ENCODE data around the gene PCNA.
"Not testable (repeated sequence)": the region's sequence is repeated elsewhere in the genome, so short reads cannot be mapped to it uniquely, and the experiment has no call there.

PCNA gene

DNA sequence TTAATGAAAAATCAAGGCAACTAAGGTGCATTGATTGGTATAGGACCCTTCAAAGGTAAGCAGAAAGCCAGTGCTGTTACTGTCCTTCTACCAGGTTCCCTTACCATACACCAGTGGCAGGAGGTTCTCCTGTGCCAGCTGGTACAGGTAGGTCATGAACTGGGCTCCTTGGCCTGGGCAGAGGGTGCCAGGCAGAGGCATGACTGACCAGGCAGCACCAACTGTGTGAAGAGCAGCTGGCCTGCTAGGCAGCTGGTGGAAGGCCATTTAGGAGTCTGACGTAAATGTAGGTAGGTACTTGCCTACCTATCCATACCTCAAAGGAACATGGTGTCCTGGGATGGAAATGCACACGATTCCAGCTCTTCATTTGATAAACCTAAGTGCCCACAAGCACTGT is 23.3 kb downstream of the PCNA start:
- no peak for DNase-seq (ENCODE audit: low read depth)

DNA sequence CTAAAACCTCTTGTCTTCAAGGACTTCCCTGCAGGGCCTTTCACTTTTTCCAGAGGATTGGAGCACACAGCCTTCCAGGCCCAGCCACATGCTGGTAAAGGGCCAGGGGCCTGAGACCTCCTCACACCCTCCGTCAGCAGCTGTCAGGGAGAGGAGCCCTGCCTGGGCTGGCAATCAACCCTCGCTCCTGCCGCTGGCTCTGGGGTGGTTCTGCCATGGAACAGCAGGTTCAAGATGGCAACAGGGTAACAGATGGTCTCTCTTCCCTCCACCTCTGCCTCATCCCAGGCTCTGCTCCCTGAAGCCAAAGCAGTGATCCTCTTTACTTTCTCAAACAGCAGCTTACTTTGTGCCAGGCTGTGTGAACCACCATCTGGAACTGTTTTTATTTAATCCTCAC is 23.8 kb downstream of the PCNA start:
- no peak for DNase-seq (ENCODE audit: low read depth)

DNA sequence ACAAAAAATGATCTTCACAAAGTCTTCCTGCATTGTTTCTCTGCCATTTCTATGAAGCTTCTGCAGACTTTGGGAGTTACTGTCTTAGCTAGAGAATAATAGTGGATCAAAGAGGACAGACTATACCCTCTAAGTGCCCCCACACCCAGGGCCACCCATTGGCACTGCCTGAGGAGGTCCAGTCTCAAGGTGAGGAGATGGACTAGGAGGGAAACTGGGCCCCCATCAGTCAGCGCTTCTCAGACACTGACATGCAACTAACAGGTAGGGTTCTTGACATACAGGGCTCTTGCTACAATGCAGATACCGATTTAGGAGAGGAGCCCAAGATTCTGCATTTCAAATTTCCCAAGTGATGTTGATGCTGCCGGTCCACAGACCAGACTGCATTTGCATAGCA is 24.3 kb downstream of the PCNA start:
- DNase-seq (ENCODE audit: low read depth): no peak

DNA sequence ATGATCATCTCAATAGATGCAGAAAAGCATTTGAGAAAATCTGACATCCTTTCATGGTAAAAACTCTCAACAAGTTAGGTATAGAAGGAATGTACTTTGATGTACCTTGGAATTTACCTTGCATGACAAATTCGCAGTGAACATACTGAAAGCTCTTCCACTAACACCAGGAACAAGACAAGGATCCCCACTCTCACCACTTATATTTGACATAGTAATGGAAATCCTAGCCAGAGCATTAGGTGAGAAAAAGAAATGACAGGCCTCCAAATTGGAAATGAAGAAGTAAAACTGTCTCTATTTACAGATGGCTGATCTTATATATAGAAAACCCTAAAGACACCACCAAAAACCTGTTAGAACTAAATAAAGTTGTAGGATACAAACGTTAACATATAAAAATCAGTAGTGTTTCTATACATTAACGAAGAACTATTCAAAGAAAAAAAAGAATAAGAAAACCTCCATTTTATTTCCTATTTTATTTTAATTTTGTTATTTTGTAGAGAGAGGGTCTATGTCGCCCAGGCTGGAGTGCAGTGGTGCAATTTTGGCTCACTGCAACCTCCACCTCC is 26.9 kb downstream of the PCNA start:
- DNase-seq (ENCODE audit: low read depth): no peak

DNA sequence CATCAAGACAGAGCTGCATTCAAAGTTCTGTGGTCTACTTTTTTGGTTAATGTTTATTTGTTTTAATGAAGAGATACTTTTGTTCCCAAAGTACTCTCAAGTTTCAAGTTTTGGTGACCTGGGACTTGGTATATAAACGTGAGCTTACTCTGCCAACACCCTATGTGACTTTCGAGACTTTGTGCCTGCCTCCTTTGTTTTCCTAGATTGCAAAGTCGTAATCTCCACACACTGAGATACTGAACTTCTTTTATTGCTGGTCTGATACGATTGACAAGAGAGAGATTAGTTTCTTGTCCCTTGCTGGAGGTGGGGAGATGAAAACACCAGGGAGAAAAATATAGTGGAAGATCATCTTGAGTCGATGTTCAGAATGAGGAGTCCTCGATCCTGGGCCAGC is 27.9 kb downstream of the PCNA start:
- no peak for DNase-seq (ENCODE audit: low read depth)

DNA sequence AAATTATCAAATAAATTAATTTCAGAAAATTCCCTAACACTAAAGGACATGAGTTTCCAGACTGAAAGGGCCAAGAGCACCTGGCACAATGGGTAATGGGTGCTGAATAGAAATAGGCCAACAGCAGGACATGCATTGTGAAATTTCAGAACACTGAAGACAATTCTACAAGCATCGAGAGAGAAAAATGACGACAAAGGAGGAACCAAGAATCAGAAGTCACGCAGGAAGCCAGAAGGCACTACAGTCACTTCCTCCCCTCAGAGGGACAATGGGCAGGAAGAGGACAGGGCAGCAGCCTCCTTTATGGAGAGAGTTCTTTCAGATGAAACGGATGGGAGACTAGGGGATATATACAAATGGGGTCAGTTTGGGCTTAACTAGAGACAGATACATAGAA is 29.6 kb downstream of the PCNA start:
- DNase-seq (ENCODE audit: low read depth): no peak

DNA sequence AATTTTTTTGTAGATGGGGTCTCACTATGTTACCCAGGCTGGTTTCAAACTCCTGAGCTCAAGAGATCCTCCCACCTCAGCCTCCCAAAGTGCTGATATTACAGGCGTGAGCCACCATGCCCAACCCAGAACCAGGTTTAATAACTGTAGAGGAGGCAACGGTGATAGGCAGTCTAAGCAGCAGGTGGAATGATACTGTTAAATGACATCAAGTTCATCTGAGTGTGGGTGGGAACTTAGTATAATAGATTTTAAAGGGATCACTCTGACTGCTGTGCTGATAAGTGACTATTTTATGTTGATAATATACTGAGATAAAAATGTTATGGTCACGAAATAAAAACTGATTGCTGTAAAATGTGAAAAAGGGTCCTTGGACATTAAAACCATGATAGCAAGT is 31.1 kb downstream of the PCNA start:
- DNase-seq (ENCODE audit: low read depth): no peak

DNA sequence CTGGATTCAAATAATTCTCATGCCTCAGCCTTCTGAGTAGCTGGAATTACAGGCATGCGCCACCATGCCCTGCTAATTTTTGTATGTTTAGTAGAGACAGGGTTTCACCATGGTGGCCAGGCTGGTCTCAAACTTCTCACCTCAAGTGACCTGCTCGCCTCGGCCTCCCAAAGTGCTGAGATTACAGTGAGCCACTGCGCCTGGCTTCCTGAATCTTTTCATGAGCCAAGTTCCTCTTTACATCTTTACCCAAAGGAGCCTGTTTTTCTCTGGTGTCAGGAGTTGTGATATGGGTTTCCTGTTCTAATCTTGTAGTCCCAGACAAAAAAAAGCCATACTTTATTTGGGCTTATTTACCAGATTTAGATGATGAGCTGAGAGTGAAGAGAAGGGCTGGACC is 34.4 kb downstream of the PCNA start:
- DNase-seq (ENCODE audit: low read depth): no peak

DNA sequence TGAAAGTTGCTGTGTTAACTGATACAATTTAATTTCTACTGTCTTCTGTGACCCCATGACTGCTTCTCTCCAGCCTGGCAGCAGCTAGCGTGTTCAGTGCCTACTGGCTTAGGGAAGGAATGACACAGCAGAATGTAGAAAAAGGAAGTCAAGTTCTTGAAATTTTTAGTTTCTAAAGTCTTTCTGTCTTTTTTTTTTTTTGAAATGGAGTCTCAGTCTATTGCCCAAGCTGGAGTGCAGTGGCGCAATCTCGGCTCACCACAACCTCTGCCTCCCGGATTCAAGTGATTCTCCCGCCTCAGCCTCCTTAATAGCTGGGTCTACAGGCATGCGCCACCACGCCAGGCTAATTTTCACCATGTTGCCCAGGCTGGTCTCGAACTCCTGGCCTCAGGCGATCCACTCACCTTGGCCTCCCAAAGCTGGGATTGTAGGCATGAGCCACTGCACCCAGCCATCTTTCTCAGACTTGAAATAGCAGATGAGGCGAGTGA is 39.3 kb downstream of the PCNA start:
- DNase-seq (ENCODE audit: low read depth): no peak

DNA sequence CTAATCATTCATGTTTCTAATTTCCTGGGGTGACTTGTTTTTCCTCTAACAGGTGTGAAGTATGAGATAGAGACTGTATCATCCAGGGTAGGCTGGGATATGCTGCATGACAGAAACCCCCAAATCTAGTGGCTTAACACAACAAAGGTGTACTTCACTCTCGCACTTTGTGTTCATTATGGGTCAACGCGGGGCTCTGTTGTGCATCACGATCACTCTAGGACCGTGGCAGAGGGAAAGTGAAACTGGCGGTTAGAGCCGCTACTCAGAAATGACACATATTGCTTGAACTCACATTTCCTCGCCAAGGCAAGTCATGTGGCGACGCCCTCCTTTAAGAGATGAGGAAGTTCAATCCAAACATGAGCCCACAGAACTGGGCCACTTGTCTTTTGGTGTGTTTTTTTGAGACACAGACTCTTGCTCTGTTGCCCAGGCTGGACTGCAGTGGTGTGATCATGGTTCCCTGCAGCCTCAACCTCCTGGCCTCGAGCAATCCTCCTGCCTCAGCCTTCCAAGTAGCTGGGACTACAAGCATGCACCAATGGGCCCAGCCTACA is 41.3 kb downstream of the PCNA start:
- DNase-seq (ENCODE audit: low read depth): peak; percentile 46

DNA sequence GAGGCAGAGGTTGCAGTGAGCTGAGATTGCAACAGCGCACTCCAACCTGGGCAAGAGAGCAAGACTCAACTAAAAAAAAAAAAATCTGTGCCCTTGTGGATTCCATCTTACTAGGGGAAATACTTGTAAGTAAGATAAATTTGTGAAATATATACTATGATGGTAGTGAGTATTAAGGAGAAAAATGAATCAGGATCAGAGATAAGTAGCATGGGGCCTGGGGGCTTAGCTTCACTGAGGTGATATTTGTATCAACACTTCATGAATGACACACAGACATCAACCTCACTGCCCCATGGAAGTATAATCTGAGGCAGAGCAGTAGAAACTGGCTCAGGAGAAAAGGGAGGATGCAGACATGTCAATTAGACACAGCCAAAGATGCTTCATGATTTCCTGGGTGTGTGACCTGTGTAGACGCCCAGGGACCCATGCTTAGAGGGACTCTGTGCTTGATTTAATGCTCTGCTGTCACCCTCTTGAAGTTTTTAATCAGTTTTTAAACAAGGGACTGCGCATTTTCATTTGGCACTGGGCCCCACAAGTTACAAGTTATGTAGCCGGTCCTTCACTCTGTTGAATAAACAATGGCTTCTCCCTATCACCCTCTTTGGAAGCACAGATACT is 41.9 kb downstream of the PCNA start:
- DNase-seq (ENCODE audit: low read depth): no peak

DNA sequence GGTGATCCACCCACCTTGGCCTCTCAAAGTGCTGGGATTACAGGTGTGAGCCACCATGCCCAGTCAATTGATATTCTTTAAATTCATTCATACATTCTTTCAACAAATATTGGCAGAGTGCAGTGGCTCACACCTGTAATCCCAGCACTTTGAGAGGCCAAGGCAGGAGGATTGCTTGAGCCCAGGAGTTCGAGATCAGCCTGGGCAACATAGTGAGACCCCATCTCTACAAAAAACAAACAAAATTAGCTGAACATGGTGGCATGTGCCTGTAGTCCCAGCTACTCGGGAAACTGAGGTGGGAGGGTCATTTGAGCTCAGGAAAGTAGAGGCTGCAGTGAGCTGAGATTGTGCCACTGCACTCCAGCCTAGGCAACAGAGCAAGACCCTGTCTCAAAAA is 42.8 kb downstream of the PCNA start:
- DNase-seq (ENCODE audit: low read depth): not testable (repeated sequence)

DNA sequence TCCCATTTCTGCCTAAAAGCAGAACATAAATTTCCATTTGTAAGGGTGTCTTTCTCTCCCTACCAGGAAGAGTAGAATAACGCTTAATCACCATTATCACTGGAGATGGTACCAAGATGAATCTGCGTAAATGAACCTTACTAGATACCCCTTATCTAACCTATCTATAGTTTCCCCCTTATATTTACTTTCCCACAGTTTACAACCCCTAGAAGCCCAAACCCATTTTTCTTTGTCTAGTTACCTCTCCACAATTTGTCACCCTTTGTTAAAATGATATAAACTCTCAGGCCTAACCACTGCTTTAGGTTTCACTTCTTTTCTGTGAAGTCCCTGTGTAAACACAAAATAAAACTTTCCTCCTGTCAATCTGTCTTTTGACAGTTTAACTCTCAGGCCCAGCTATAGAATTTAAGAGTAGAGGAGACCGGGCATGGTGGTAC is 45.5 kb downstream of the PCNA start:
- DNase-seq (ENCODE audit: low read depth): no peak

DNA sequence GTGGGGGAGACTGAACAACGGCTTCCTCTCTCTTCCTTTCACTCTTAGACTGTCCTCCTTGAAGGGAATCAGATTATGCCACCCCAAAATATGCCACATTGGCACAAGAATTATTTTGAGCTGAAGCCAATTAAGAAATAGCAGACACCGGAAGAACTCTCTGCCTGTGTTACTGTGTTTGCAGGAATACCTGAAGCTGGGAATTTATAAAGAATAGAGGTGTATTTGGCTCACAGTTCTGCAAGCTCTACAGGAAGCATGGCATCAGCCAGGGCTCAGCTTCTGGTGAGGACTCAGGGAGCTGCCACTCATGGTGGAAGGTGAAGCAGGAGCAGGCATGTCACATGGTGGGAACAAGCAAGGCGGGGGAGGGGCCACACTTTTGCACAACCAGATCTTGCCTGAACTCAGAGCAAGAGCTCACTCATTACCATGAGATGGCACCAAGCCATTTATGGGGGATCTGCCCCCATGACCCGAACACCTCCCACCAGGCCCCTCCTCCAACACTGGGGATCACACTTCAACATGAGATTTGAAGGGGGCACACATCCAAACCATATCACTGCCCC is 46.0 kb downstream of the PCNA start:
- no peak for DNase-seq (ENCODE audit: low read depth)

DNA sequence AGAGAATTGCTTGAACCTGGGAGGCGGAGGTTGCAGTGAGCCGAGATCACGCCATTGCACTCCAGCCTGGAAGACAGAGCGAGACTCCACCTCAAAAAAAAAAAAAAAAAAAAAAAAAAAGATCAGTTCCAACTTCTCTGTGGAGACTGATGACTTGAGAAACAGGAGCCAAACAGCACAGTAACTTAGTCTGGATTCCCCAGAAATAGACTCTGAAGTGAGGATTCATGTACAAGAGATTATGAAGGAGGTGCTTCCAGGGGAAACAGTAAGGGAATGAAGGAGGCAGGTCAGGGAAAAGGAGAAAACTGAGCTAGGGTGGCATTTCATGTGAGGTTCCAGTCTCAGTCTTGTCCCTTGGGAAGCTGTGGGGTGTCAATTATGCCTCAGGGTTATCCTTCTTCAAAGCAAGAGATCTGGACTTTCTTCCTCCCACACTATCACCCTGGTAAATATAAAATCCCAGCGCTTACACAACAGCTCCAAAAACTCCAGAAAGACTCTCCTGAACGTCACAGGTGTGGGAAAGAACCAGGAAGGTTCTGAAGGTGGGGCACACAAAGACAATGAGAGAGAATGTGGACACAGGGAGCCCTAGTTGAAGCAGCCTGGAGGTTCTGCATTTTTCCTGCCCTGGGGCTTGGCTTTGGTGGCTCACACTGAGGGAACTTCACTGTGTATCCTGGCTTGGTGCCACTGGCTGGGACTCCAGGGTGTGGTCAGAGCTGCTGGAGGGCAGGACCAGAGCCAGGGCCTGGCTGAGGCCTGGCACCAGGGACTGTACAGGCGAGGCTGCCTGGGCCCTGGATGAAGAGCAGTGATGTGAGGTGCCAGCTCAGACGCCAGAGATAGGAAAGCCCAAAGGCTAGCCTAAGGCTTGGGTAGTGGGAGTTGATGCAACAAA is 46.8 kb downstream of the PCNA start:
- DNase-seq (ENCODE audit: low read depth): no peak

DNA sequence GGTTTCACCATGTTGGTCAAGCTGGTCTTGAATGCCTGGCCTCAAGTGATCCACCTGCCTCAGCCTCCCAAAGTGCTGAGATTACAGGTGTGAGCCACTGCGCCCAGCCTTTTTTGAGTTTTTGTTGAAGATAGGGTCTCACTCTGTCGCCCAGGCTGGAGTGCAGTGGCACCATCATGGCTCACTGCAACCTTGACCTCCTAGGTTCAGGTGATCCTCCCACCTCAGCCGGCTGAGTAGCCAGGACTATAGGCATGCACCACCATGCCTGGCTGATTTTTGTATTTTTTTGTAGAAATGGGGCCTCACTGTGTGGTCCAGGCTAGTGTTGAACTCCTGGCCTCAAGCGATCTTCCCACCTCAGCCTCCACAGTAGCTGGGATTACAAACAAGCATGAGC is 47.8 kb downstream of the PCNA start:
- DNase-seq (ENCODE audit: low read depth): not testable (repeated sequence)

DNA sequence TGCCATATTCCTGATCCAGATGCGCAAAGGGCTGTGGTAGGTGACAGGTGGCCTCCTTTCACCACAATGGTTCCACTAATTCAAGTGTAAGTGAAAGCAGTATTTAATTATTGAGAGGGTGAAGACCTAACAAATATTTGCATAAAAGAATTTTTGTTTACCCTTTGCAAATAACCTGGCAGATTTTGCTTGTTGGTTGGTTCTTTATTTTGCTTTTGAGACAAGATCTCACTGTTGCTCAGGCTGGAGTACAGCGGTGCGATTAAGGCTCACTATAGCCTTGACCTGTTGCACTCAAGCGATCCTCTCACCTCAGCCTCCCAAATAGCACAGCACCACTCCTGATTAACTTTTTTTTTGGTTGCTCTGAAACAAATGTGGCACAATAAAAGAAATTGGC is 49.2 kb downstream of the PCNA start:
- DNase-seq (ENCODE audit: low read depth): no peak

DNA sequence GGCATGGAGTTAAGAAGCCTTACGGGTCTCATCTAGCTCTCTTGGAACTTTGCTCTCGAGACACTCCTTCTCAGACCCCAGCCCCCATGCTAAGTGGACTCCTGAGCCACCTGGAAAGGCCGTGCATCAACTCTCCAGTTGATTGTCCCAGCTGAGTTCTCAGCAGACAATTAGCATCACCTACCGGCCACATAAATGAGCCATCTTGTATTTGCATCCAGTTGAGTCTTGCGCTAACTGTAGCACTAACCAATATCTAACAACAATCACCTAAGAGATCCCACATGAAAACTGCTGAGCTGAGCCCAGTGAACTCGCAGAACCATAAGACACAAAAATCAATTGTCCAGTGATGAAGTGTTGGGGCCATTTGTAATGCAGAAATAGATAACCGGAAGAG is 49.7 kb downstream of the PCNA start:
- no peak for DNase-seq (ENCODE audit: low read depth)

DNA sequence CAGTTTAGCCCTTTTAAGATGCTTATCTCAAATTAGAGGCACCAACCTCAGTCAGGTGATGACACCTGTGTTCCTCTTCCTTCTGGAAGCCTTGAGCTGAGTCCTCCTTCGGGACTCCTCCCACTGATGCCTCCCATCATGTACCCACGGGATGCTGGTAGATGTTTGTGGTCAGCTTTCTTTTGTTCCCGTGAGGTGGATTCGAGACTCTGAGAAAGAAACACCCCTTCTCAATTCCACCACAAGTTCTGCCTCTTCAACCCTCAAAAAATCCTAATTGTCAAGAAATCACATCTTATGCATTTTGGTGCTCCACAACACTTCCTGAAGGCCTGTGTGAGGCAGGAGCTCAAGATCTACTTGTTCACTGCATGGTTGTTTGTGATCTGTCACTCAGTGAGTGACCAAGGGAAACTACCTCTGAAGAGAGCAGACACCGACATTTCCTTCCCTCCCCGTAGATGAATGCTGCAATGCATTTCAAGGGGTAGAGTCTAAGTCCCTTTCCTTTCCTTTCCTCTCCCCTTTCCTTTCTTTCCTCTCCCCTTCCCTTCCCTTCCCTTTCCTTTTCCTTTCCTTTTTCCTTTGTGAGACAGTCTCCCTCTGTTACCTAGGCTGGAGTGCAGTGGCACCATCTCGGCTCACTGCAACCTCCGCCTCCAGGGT is 50.5 kb downstream of the PCNA start:
- DNase-seq (ENCODE audit: low read depth): no peak

DNA sequence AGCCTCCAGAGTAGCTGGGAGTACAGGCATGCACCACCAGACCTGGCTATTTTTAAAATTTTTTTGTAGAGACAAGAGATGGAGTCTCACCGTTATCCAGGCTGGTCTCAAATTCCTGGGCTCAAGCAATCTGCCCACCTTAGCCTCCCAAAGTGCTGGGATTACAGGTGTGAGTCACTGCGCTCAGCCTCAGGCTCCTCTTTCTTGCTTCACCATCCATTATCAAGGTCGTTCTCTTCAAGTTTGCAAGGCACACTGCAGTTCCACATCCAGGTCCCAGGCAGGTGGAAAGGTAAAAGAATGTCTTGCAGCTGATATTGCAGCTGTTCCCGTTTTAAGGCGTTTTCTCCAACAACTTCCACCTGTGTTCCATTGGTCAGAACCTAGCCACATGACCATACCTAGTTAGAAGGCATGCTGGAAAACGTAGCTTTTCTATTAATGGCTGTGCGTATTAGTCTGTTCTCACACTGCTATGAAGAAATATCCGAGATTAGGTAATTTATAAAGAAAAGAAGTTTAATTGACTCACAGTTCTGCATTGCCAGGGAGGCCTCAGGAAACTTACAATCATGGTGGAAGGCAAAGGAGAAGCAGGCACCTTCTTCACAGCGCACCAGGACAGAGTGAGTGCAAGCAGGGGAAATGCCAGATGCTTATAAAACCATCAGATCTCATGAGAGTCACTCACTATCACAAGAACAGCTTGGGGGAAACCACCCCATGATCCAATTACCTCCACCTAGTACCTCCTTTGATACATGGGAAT is 51.7 kb downstream of the PCNA start:
- DNase-seq (ENCODE audit: low read depth): no peak

DNA sequence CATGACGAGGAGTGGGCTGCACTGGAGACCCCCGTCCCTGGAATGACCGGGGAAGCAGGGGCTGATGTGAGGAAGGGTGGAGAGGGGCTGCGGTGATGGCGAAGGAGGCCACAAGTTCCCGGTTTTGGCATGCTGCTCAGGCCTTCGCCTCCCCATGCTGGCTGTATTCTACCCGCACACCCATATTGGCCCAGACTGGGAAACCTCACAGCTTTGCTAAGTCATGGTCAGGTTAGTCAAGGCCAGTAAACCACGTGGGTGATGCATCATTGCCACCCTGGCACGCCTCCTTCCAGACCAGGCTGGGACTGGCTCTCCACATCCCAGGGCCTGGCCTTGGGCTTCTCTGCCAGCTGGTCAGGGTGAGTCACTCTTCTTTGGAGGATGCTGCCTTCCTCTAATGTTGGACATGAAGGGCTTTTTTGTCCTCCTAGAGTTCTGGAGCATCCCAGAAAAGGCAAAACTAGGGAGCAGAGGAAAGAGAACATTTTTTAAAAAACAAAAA is 53.8 kb downstream of the PCNA start:
- no peak for DNase-seq (ENCODE audit: low read depth)
